Ovary (tissue), 3 donors: Measurements from ENCODE around the gene MRPL30.

Experiments used
- EP300 ChIP-seq: sonication (generic); formaldehyde crosslinking; IDR thresholded peaks from one replicate; pipeline ENCODE4 v1.6.1; 2017; ENCODE audit warnings: antibody characterized with exemption
- POLR2A ChIP-seq: fragments of 450-650 bp; IDR thresholded peaks from one replicate; pipeline ENCODE4 v1.6.1; 2017; ENCODE audit warnings: antibody characterized with exemption, mild to moderate bottlenecking, moderate library complexity
- TF ChIP-seq, protein P1 (sequence below), 3 donors: fragments of 450-650 bp in 2 of 3; fragments of 200-600 bp in 1 of 3; IDR thresholded peaks; one replicate each; pipeline versions ENCODE4 v1.5.1 to v1.8.0; 2016 to 2022; ENCODE audit warnings: antibody characterized with exemption in 3 of 3, mild to moderate bottlenecking in 1 of 3
- donor health status: DM: no; HTN: no; CAD: no.

GRCh38 chr2:99183025-99183424, 2.0 kb downstream of the MRPL30 start:
- TF ChIP-seq, protein P1, sequence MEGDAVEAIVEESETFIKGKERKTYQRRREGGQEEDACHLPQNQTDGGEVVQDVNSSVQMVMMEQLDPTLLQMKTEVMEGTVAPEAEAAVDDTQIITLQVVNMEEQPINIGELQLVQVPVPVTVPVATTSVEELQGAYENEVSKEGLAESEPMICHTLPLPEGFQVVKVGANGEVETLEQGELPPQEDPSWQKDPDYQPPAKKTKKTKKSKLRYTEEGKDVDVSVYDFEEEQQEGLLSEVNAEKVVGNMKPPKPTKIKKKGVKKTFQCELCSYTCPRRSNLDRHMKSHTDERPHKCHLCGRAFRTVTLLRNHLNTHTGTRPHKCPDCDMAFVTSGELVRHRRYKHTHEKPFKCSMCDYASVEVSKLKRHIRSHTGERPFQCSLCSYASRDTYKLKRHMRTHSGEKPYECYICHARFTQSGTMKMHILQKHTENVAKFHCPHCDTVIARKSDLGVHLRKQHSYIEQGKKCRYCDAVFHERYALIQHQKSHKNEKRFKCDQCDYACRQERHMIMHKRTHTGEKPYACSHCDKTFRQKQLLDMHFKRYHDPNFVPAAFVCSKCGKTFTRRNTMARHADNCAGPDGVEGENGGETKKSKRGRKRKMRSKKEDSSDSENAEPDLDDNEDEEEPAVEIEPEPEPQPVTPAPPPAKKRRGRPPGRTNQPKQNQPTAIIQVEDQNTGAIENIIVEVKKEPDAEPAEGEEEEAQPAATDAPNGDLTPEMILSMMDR (IDR thresholded peaks at IDR 0.05): no peak
- TF ChIP-seq EP300 (no peak), POLR2A (no peak)
